HG03460 (cell line): ENCODE data around the gene KCNQ1.

Source experiments
- ATAC-seq: cut with Tn5 transposase; IDR thresholded peaks from one replicate; pipeline ENCODE4 v1.9.1; 2021; ENCODE audit not compliant: unreplicated experiment

Gene KCNQ1

GRCh38 chr11:2844116-2844842 lies 399.5 kb downstream of the KCNQ1 start:
- no peak for ATAC-seq

- no peak for ATAC-seq
Measured at GRCh38 chr11:2844996-2845395, 400.2 kb downstream of the KCNQ1 start.

- ATAC-seq: no peak
Measured at GRCh38 chr11:2846056-2846455, 401.2 kb downstream of the KCNQ1 start.

GRCh38 chr11:2846470-2846869 lies 401.7 kb downstream of the KCNQ1 start:
- no peak for ATAC-seq

- no peak for ATAC-seq
Measured at GRCh38 chr11:2847561-2847960, 402.8 kb downstream of the KCNQ1 start.

GRCh38 chr11:2848497-2848896 lies 403.7 kb downstream of the KCNQ1 start:
- no peak for ATAC-seq

GRCh38 chr11:2849994-2850770 lies 405.4 kb downstream of the KCNQ1 start:
- no peak for ATAC-seq

- ATAC-seq: no peak
Measured at GRCh38 chr11:2853401-2853800, 408.6 kb downstream of the KCNQ1 start.

- ATAC-seq: no peak
Measured at GRCh38 chr11:2853997-2854560, 409.3 kb downstream of the KCNQ1 start.

GRCh38 chr11:2855162-2855561 lies 410.4 kb downstream of the KCNQ1 start:
- ATAC-seq: no peak

GRCh38 chr11:2857276-2857675 lies 412.5 kb downstream of the KCNQ1 start:
- ATAC-seq: no peak

GRCh38 chr11:2857918-2858317 lies 413.1 kb downstream of the KCNQ1 start:
- ATAC-seq: no peak

GRCh38 chr11:2858995-2859698 lies 414.3 kb downstream of the KCNQ1 start:
- ATAC-seq: no peak

GRCh38 chr11:2859699-2860037 lies 414.9 kb downstream of the KCNQ1 start:
- no peak for ATAC-seq

- ATAC-seq: no peak
Measured at GRCh38 chr11:2860636-2861035, 415.8 kb downstream of the KCNQ1 start.

GRCh38 chr11:2862395-2863275 lies 417.8 kb downstream of the KCNQ1 start:
- ATAC-seq: no peak

GRCh38 chr11:2863276-2863618 lies 418.4 kb downstream of the KCNQ1 start:
- ATAC-seq: no peak

- no peak for ATAC-seq
Measured at GRCh38 chr11:2864901-2865300, 420.1 kb downstream of the KCNQ1 start.

- ATAC-seq: no peak
Measured at GRCh38 chr11:2865922-2866577, 421.2 kb downstream of the KCNQ1 start.

GRCh38 chr11:2867142-2867541 lies 422.3 kb downstream of the KCNQ1 start:
- no peak for ATAC-seq
